Breast epithelium (tissue), 3 donors: ENCODE data around the gene ACSF2.

ENCODE experiments used
- POLR2AphosphoS5 ChIP-seq, 3 donors: sonication (generic); formaldehyde crosslinking; IDR thresholded peaks; one replicate each; pipeline ENCODE4 v1.6.1; 2017; ENCODE audit warnings: antibody characterized with exemption in 3 of 3
- TF ChIP-seq, protein P1 (sequence below), 3 donors: fragments of 450-650 bp; IDR thresholded peaks; one replicate each; pipeline ENCODE4 v1.5.1; 2016 to 2017; ENCODE audit warnings: antibody characterized with exemption in 3 of 3, mild to moderate bottlenecking in 3 of 3, moderate library complexity in 3 of 3

DNA sequence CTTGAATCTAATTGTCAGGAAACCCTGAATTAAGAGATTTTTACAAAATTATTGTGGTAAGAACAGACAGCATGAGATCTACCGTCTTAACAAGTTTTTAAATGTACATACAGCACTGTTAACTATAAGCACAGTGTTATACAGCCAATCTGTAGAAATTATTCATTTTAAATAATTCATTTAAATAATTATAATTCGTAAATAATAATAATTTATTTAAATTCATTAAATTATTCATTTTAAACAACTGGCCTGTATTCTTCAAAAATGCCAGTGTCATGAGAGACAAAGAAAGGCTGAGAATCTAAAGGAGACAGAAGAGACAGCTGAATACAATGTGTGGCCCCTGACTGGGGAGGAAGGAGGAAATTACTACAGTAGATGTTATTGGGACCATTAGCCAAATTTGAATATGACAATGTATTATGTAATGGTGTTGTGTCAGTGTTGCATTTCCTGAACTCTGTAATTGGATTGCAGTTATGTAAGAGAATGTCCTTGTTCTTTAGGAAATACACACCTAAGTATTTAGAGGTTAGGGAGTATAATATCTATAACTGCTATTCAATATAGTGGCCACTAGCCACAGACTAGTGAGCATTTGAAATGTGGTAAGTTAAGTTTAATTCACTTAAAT lies 55.0 kb downstream of the ACSF2 start:
- TF ChIP-seq, protein P1, sequence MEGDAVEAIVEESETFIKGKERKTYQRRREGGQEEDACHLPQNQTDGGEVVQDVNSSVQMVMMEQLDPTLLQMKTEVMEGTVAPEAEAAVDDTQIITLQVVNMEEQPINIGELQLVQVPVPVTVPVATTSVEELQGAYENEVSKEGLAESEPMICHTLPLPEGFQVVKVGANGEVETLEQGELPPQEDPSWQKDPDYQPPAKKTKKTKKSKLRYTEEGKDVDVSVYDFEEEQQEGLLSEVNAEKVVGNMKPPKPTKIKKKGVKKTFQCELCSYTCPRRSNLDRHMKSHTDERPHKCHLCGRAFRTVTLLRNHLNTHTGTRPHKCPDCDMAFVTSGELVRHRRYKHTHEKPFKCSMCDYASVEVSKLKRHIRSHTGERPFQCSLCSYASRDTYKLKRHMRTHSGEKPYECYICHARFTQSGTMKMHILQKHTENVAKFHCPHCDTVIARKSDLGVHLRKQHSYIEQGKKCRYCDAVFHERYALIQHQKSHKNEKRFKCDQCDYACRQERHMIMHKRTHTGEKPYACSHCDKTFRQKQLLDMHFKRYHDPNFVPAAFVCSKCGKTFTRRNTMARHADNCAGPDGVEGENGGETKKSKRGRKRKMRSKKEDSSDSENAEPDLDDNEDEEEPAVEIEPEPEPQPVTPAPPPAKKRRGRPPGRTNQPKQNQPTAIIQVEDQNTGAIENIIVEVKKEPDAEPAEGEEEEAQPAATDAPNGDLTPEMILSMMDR (IDR thresholded peaks at IDR 0.05): no peak
- no peak for TF ChIP-seq POLR2AphosphoS5 (IDR thresholded peaks at IDR 0.05)
